Ascending aorta (tissue), 2 donors: Measurements from ENCODE around the gene THAP3. TPM values are rescaled to one million over a fixed set of nuclear protein-coding genes. Genes with fewer than 3 reads are reported as not detected.
A peak's percentile ranks its signal among the peaks of the same experiment; 100 is the strongest.

Experiments
- DNase-seq, 2 donors: peaks; one replicate each; pipeline ENCODE4 v3.0.0-alpha.2; 2019; ENCODE audit warnings: low spot score in 2 of 2
- H3K27ac ChIP-seq, 2 donors: fragments of 200-600 bp; sonication (generic); one replicate each; pipeline ENCODE4 v1.5.1; 2016 to 2017; ENCODE audit warnings: mild to moderate bottlenecking in 1 of 2
- H3K27me3 ChIP-seq: fragments of 200-600 bp; sonication (generic); one replicate; pipeline ENCODE4 v1.5.1; 2017
- H3K36me3 ChIP-seq, 2 donors: fragments of 200-600 bp; sonication (generic); one replicate each; pipeline ENCODE4 v1.5.1; 2016
- H3K4me1 ChIP-seq, 2 donors: fragments of 200-600 bp; sonication (generic); one replicate each; pipeline ENCODE4 v1.5.1; 2016 to 2017; ENCODE audit warnings: mild to moderate bottlenecking in 1 of 2
- H3K4me3 ChIP-seq, 2 donors: fragments of 200-600 bp; sonication (generic); one replicate each; pipeline ENCODE4 v1.5.1; 2016 to 2017; ENCODE audit warnings: mild to moderate bottlenecking in 1 of 2
- H3K9me3 ChIP-seq, 2 donors: fragments of 200-600 bp; sonication (generic); one replicate each; pipeline ENCODE4 v1.5.1; 2016
- CTCF ChIP-seq, 3 experiments: fragments of 200-600 bp in 2 of 3; fragments of 450-650 bp in 1 of 3; sonication (generic) in 2 of 3; IDR thresholded peaks; one replicate each; pipeline ENCODE4 v1.5.1; 2016 to 2019; ENCODE audit warnings: antibody characterized with exemption in 3 of 3, mild to moderate bottlenecking in 1 of 3, moderate library complexity in 1 of 3
- intact Hi-C: fragments of 100-400 bp; cut with DNase I; formaldehyde crosslinking; loops from one replicate; pipeline ENCODE4 v1.15.1; 2023
- total RNA-seq: library from RNA; depleted of rRNA; stranded (reverse); fragments of >200 nt; gene quantifications from one replicate; pipeline ENCODE4 v1.1.0, GENCODE V29; 2016

The THAP3 gene
- total RNA-seq, 1 donor from 2014 or later, result 9.3 TPM

GRCh38 chr1:6585081-6585722 is 39.5 kb upstream of the THAP3 start:
- Histone ChIP-seq H3K4me3 (no peak overlapping the region), H3K9me3 (no peaks in the 10 kb centered on the region), H3K27ac (no peak overlapping the region), H3K4me1 (peaks cover 14 to 37% of the 10 kb centered on the region in 2 donors), H3K27me3 (no peaks in the 10 kb centered on the region), H3K36me3 (peaks cover 20 to 26% of the 10 kb centered on the region in 2 donors)
- TF ChIP-seq CTCF (IDR thresholded peaks at IDR 0.05), result no peak
- intact Hi-C loops, result no loop called here
- no peak for DNase-seq

- H3K27me3 ChIP-seq, result no peaks in the 10 kb centered on the region
- intact Hi-C loops, result no loop called here
- DNase-seq, result no peak
- peak overlapping the region in 1 of 2 donors; percentile 43 for H3K27ac ChIP-seq
- no peaks in the 10 kb centered on the region for H3K9me3 ChIP-seq
- H3K4me1 ChIP-seq, result peaks cover 12 to 39% of the 10 kb centered on the region in 2 donors
- no peak for TF ChIP-seq CTCF (IDR thresholded peaks at IDR 0.05)
- H3K4me3 ChIP-seq, result no peak overlapping the region
- H3K36me3 ChIP-seq, result peaks cover 23 to 30% of the 10 kb centered on the region in 2 donors
Observed at GRCh38 chr1:6585841-6586240, 38.8 kb upstream of the THAP3 start.

- H3K9me3 ChIP-seq, result no peaks in the 10 kb centered on the region
- no peak overlapping the region for H3K4me3 ChIP-seq
- H3K36me3 ChIP-seq, result peaks cover 23 to 30% of the 10 kb centered on the region in 2 donors
- H3K27ac ChIP-seq, result peak overlapping the region in 1 of 2 donors; percentile 43
- intact Hi-C loops, result no loop called here
- no peak for TF ChIP-seq CTCF (IDR thresholded peaks at IDR 0.05)
- H3K4me1 ChIP-seq, result peaks cover 7 to 37% of the 10 kb centered on the region in 2 donors
- no peaks in the 10 kb centered on the region for H3K27me3 ChIP-seq
- no peak for DNase-seq
Observed at GRCh38 chr1:6586404-6586816, 38.3 kb upstream of the THAP3 start.

GRCh38 chr1:6587261-6588005 is 37.2 kb upstream of the THAP3 start:
- no peak for DNase-seq
- H3K27me3 ChIP-seq, result no peaks in the 10 kb centered on the region
- intact Hi-C loops, result no loop called here
- TF ChIP-seq CTCF (IDR thresholded peaks at IDR 0.05), result no peak
- H3K27ac ChIP-seq, result peak overlapping the region; percentile 2 to 43
- H3K4me1 ChIP-seq, result peaks cover 11 to 41% of the 10 kb centered on the region in 2 donors
- H3K4me3 ChIP-seq, result no peak overlapping the region
- H3K36me3 ChIP-seq, result peaks cover 30 to 32% of the 10 kb centered on the region in 2 donors
- no peaks in the 10 kb centered on the region for H3K9me3 ChIP-seq

- H3K4me3 ChIP-seq, result no peak overlapping the region
- H3K36me3 ChIP-seq, result peaks cover 36 to 40% of the 10 kb centered on the region in 2 donors
- TF ChIP-seq CTCF (IDR thresholded peaks at IDR 0.05), result no peak
- DNase-seq, result no peak
- peaks cover 18 to 50% of the 10 kb centered on the region in 2 donors for H3K4me1 ChIP-seq
- no peaks in the 10 kb centered on the region for H3K27me3 ChIP-seq
- no peaks in the 10 kb centered on the region for H3K9me3 ChIP-seq
- intact Hi-C loops, result no loop called here
- peak overlapping the region; percentile 2 to 43 for H3K27ac ChIP-seq
Observed at GRCh38 chr1:6588128-6588892, 36.4 kb upstream of the THAP3 start.
